Measurements from ENCODE around the gene LRRC52. TPM values are rescaled to one million over a fixed set of nuclear protein-coding genes. Genes with fewer than 3 reads are reported as not detected.

Gene LRRC52
- total and polyA plus RNA-seq, 9 of the 15 experiments (the other 6 are each of a cell fraction or from before 2014, with no cell fraction given): not detected

- TF ChIP-seq HNRNPL (IDR thresholded peaks at IDR 0.05; ENCODE audit: low read depth, low read length): no peak
- TF ChIP-seq ZBTB5 (IDR thresholded peaks at IDR 0.05): no peak
- no peak for TF ChIP-seq RAD21 (CRISPR knock-in tag; conservative IDR thresholded peaks at IDR 0.05 in 1 of 2, IDR thresholded peaks at IDR 0.05 in 1 of 2)
- TF ChIP-seq EP300 (IDR thresholded peaks at IDR 0.05; ENCODE audit: low read length): peak; percentile 6; the same call in 1 of the 2 replicates
- TF ChIP-seq TSC22D4 (tag; IDR thresholded peaks at IDR 0.05): no peak
- TF ChIP-seq ZNF24 (IDR thresholded peaks at IDR 0.05): 0 out of 2 replicates have a peak, but pooled peaks have one; percentile 15
- 0 out of 2 replicates have a peak, but pooled peaks have one; percentile 8 for TF ChIP-seq XRCC5 (IDR thresholded peaks at IDR 0.05; ENCODE audit: low read depth, low read length)
- TF ChIP-seq ATF3 (IDR thresholded peaks at IDR 0.05): no peak; the same call in 1 of the 2 replicates
- peak; percentile 50; the same call in 1 of the 2 replicates for TF ChIP-seq ATF3 (CRISPR knock-in tag; conservative IDR thresholded peaks at IDR 0.05)
- TF ChIP-seq RUNX1 (IDR thresholded peaks at IDR 0.05; ENCODE audit: low read depth): no peak
- no peak for TF ChIP-seq MXD1 (CRISPR knock-in tag; IDR thresholded peaks at IDR 0.05; ENCODE audit: borderline replicate concordance, poor library complexity, severe bottlenecking)
- TF ChIP-seq CHD7 (IDR thresholded peaks at IDR 0.05; ENCODE audit: low read depth, low read length): no peak
Measured at GRCh38 chr1:165597883-165598675, 54.3 kb downstream of the LRRC52 start (continued).
